Esophagus squamous epithelium (tissue), 4 donors: ENCODE measurements around the gene PRRT2.
"Not testable (repeated sequence)": the region's sequence is repeated elsewhere in the genome, so short reads cannot be mapped to it uniquely, and the experiment has no call there.

Experiments
- CTCF ChIP-seq, 6 experiments: fragments of 450-650 bp in 4 of 6; fragments of 200-600 bp in 2 of 6; sonication (generic) in 2 of 6; IDR thresholded peaks; one replicate each; pipeline ENCODE4 v1.5.1; 2016 to 2019; ENCODE audit warnings: antibody characterized with exemption in 6 of 6, mild to moderate bottlenecking in 4 of 6, moderate library complexity in 4 of 6
- POLR2A ChIP-seq, 4 donors: fragments of 450-650 bp; IDR thresholded peaks; one replicate each; pipeline ENCODE4 v1.6.1; 2017; ENCODE audit warnings: antibody characterized with exemption in 4 of 4, mild to moderate bottlenecking in 4 of 4, moderate library complexity in 3 of 4

- not testable (repeated sequence) for TF ChIP-seq CTCF, POLR2A (IDR thresholded peaks at IDR 0.05)
These were observed 24.8 kb upstream of the PRRT2 start for GRCh38 chr16:29787155-29787554.
